AG08395 (cell line): ENCODE measurements around the gene CCDC80.
A peak's percentile ranks its signal among the peaks of the same experiment; 100 is the strongest.
"Not testable (repeated sequence)": the region's sequence is repeated elsewhere in the genome, so short reads cannot be mapped to it uniquely, and the experiment has no call there.

ENCODE experiments used
- DNase-seq: peaks from one replicate; pipeline ENCODE4 v3.0.0; 2012; ENCODE audit warnings: mixed read lengths, low spot score

The CCDC80 gene

GRCh38 chr3:112665009-112665408 is 24.1 kb upstream of the CCDC80 start:
- DNase-seq: not testable (repeated sequence)

GRCh38 chr3:112656043-112656442 is 15.1 kb upstream of the CCDC80 start:
- DNase-seq: no peak

- DNase-seq: no peak
Observed at GRCh38 chr3:112654979-112655378, 14.0 kb upstream of the CCDC80 start.

- no peak for DNase-seq
Observed at GRCh38 chr3:112654492-112654891, 13.5 kb upstream of the CCDC80 start.

GRCh38 chr3:112653881-112654300 is 12.9 kb upstream of the CCDC80 start:
- DNase-seq: peak; percentile 82

- DNase-seq: peak; percentile 91
Observed at GRCh38 chr3:112653209-112653871, 12.4 kb upstream of the CCDC80 start.

- no peak for DNase-seq
Observed at GRCh38 chr3:112651516-112651915, 10.6 kb upstream of the CCDC80 start.

- no peak for DNase-seq
Observed at GRCh38 chr3:112651071-112651470, 10.1 kb upstream of the CCDC80 start.

GRCh38 chr3:112650482-112650881 is 9.5 kb upstream of the CCDC80 start:
- DNase-seq: no peak

- peak; percentile 80 for DNase-seq
Observed at GRCh38 chr3:112649478-112649735, 8.5 kb upstream of the CCDC80 start.

GRCh38 chr3:112647122-112647521 is 6.2 kb upstream of the CCDC80 start:
- DNase-seq: peak; percentile 84

- DNase-seq: no peak
Observed at GRCh38 chr3:112646623-112647022, 5.7 kb upstream of the CCDC80 start.

- no peak for DNase-seq
Observed at GRCh38 chr3:112644453-112644852, 3.5 kb upstream of the CCDC80 start.

- no peak for DNase-seq
Observed at GRCh38 chr3:112643621-112644240, 2.8 kb upstream of the CCDC80 start.

- peak; percentile 84 for DNase-seq
Observed at GRCh38 chr3:112642912-112643506, 2.1 kb upstream of the CCDC80 start.

- peak; percentile 78 for DNase-seq
Observed at GRCh38 chr3:112640276-112640929, 540 bp downstream of the CCDC80 start.

- no peak for DNase-seq
Observed at GRCh38 chr3:112639455-112640225, 1.3 kb downstream of the CCDC80 start.

GRCh38 chr3:112638327-112639020 is 2.5 kb downstream of the CCDC80 start:
- DNase-seq: peak; percentile 33

GRCh38 chr3:112637700-112638099 is 3.2 kb downstream of the CCDC80 start:
- no peak for DNase-seq

GRCh38 chr3:112635674-112636073 is 5.3 kb downstream of the CCDC80 start:
- DNase-seq: peak; percentile 63

GRCh38 chr3:112634786-112635541 is 6.0 kb downstream of the CCDC80 start:
- no peak for DNase-seq
